ENCODE results near the gene KAZN. TPM values are rescaled to one million over a fixed set of nuclear protein-coding genes. Genes with fewer than 3 reads are reported as not detected.

The KAZN gene
- total RNA-seq, 2 donors from 2014 or later: 9.8 to 12.2 TPM

- H3K36me3 ChIP-seq: no peaks in the 10 kb centered on the region
- H3K27me3 ChIP-seq: no peaks in the 10 kb centered on the region
- TF ChIP-seq, protein P1, sequence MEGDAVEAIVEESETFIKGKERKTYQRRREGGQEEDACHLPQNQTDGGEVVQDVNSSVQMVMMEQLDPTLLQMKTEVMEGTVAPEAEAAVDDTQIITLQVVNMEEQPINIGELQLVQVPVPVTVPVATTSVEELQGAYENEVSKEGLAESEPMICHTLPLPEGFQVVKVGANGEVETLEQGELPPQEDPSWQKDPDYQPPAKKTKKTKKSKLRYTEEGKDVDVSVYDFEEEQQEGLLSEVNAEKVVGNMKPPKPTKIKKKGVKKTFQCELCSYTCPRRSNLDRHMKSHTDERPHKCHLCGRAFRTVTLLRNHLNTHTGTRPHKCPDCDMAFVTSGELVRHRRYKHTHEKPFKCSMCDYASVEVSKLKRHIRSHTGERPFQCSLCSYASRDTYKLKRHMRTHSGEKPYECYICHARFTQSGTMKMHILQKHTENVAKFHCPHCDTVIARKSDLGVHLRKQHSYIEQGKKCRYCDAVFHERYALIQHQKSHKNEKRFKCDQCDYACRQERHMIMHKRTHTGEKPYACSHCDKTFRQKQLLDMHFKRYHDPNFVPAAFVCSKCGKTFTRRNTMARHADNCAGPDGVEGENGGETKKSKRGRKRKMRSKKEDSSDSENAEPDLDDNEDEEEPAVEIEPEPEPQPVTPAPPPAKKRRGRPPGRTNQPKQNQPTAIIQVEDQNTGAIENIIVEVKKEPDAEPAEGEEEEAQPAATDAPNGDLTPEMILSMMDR (IDR thresholded peaks at IDR 0.05): no peak
- DNase-seq: no peak
- H3K4me3 ChIP-seq: no peak overlapping the region
- intact Hi-C loops (cut with DNase I): loop anchor here (5.0 to 10.0 kb wide), 3 partner anchors 112 to 915 kb away; no protein-coding TSS in a partner anchor
- H3K9me3 ChIP-seq: no peaks in the 10 kb centered on the region
- no peak overlapping the region for H3K9ac ChIP-seq (ENCODE audit: low read depth in 2 of 2, low read length in 2 of 2)
- no peak overlapping the region for H3K27ac ChIP-seq
- peaks cover 5% of the 10 kb centered on the region for H3K4me1 ChIP-seq
These were observed 431.3 kb downstream of the KAZN start for GRCh38 chr1:15029786-15030185.

DNA sequence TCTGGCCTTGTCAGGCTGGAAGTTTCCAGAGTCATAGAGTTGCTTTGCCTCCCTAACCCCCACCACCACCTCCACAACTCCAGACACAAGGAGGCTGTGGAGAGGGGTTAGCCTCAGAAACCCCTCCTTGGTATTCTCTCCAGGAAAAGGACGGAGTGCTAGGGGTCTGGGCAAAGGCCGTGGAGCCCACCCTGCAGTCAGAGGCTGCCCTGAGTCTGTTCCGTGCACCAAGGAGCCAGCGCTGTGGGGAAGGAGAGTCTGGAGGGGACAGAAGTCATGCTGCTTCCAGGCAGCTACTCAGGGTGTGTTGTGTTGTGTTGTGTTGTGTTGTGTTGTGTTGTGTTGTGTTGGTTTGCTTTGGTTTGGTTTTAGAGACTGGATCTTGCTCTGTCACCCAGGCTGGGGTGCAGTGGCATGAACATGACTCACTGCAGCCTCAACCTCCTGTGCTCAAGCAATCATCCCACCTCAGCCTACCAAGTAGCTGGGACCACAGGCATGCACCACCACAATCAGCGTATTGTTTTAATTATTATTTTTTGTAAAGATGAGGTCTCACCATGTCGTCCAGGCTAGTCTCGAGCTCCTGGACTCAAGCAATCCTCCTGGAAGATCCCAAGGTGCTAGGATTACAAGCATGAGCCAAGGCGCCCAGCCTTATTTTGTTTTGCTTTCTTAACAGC lies 432.9 kb downstream of the KAZN start:
- no peaks in the 10 kb centered on the region for H3K9me3 ChIP-seq
- no peak overlapping the region for H3K4me3 ChIP-seq
- no peaks in the 10 kb centered on the region for H3K36me3 ChIP-seq
- H3K27me3 ChIP-seq: no peaks in the 10 kb centered on the region
- no peak for DNase-seq
- intact Hi-C loops (cut with DNase I): no loop called here
- TF ChIP-seq, protein P1 (IDR thresholded peaks at IDR 0.05): no peak
- no peaks in the 10 kb centered on the region for H3K4me1 ChIP-seq
- H3K9ac ChIP-seq (ENCODE audit: low read depth in 2 of 2, low read length in 2 of 2): no peak overlapping the region
- H3K27ac ChIP-seq: no peak overlapping the region

GRCh38 chr1:15033264-15033663 lies 434.8 kb downstream of the KAZN start:
- Histone ChIP-seq H3K4me1 (no peaks in the 10 kb centered on the region), H3K9me3 (no peaks in the 10 kb centered on the region), H3K27ac (no peak overlapping the region), H3K9ac (ENCODE audit: low read depth in 2 of 2, low read length in 2 of 2) (no peak overlapping the region), H3K36me3 (no peaks in the 10 kb centered on the region), H3K4me3 (no peak overlapping the region), H3K27me3 (no peaks in the 10 kb centered on the region)
- TF ChIP-seq, protein P1 (IDR thresholded peaks at IDR 0.05): no peak
- intact Hi-C loops (cut with DNase I): no loop called here
- DNase-seq: no peak

GRCh38 chr1:15034656-15035055 lies 436.2 kb downstream of the KAZN start:
- intact Hi-C loops (cut with DNase I): no loop called here
- no peaks in the 10 kb centered on the region for H3K4me1 ChIP-seq
- H3K36me3 ChIP-seq: no peaks in the 10 kb centered on the region
- no peaks in the 10 kb centered on the region for H3K27me3 ChIP-seq
- no peaks in the 10 kb centered on the region for H3K9me3 ChIP-seq
- no peak overlapping the region for H3K27ac ChIP-seq
- H3K4me3 ChIP-seq: no peak overlapping the region
- TF ChIP-seq, protein P1 (IDR thresholded peaks at IDR 0.05): no peak
- DNase-seq: no peak
- H3K9ac ChIP-seq (ENCODE audit: low read depth in 2 of 2, low read length in 2 of 2): no peak overlapping the region

- Histone ChIP-seq H3K9me3 (no peaks in the 10 kb centered on the region), H3K4me3 (no peak overlapping the region), H3K27me3 (no peaks in the 10 kb centered on the region), H3K36me3 (no peaks in the 10 kb centered on the region), H3K4me1 (no peaks in the 10 kb centered on the region), H3K27ac (no peak overlapping the region), H3K9ac (ENCODE audit: low read depth in 2 of 2, low read length in 2 of 2) (no peak overlapping the region)
- intact Hi-C loops (cut with DNase I): no loop called here
- TF ChIP-seq, protein P1 (IDR thresholded peaks at IDR 0.05): no peak
- DNase-seq: no peak
These were observed 436.8 kb downstream of the KAZN start for GRCh38 chr1:15035236-15035635.

Data from colonic mucosa (tissue), 4 donors.